Jurkat, Clone E6-1 (cell line): ENCODE data around the gene SREK1IP1. TPM values are rescaled to one million over a fixed set of nuclear protein-coding genes. Genes with fewer than 3 reads are reported as not detected.
A peak's percentile ranks its signal among the peaks of the same experiment; 100 is the strongest.

ENCODE experiments used
- DNase-seq: peaks from one replicate; pipeline ENCODE4 v3.0.0-alpha.2; 2011; ENCODE audit warnings: low read depth, low spot score
- H3K4me3 ChIP-seq: 2 replicates; pipeline ENCODE4 v1.5.1; 2011; ENCODE audit warnings: mild to moderate bottlenecking, low read length, control low read depth, moderate library complexity
- polyA plus RNA-seq: library from polyadenylated mRNA; unstranded; fragments of >200 nt; gene quantifications from one replicate; pipeline ENCODE4 v1.2.1, GENCODE V29; 2012; ENCODE audit warnings: missing spikeins; ENCODE audit not compliant: insufficient read length, insufficient read depth

SREK1IP1 gene
- polyA plus RNA-seq: 34.9 TPM

GRCh38 chr5:64768358-64769312 is at the start of gene SREK1IP1, which contains the start of gene CWC27:
SREK1IP1 (minus strand) TSS chr5:64768691; CDS start chr5:64768517, 174 bp downstream.
CWC27 (plus strand) TSS chr5:64768930; CDS start chr5:64769147, 217 bp downstream.
- peak; percentile 91 for DNase-seq
- peak within 1 kb of the TSS; percentile 83 for H3K4me3 ChIP-seq

GRCh38 chr5:64818245-64818644 is 49.8 kb upstream of the SREK1IP1 start:
- DNase-seq: no peak
- H3K4me3 ChIP-seq: no peak overlapping the region

GRCh38 chr5:64814073-64814472 is 45.6 kb upstream of the SREK1IP1 start:
- H3K4me3 ChIP-seq: no peak overlapping the region
- no peak for DNase-seq

- no peak overlapping the region for H3K4me3 ChIP-seq
- peak; percentile 61 for DNase-seq
These were observed 42.7 kb upstream of the SREK1IP1 start for GRCh38 chr5:64811050-64811640.

GRCh38 chr5:64807520-64807919 is 39.0 kb upstream of the SREK1IP1 start:
- H3K4me3 ChIP-seq: no peak overlapping the region
- DNase-seq: no peak

GRCh38 chr5:64806537-64806936 is 38.0 kb upstream of the SREK1IP1 start:
- no peak overlapping the region for H3K4me3 ChIP-seq
- DNase-seq: no peak

GRCh38 chr5:64800926-64801325 is 32.4 kb upstream of the SREK1IP1 start:
- no peak for DNase-seq
- H3K4me3 ChIP-seq: no peak overlapping the region

GRCh38 chr5:64796301-64796700 is 27.8 kb upstream of the SREK1IP1 start:
- no peak for DNase-seq
- no peak overlapping the region for H3K4me3 ChIP-seq

GRCh38 chr5:64794053-64794770 is 25.7 kb upstream of the SREK1IP1 start:
- no peak overlapping the region for H3K4me3 ChIP-seq
- DNase-seq: no peak

GRCh38 chr5:64792469-64792868 is 24.0 kb upstream of the SREK1IP1 start:
- DNase-seq: no peak
- no peak overlapping the region for H3K4me3 ChIP-seq

GRCh38 chr5:64790210-64790609 is 21.7 kb upstream of the SREK1IP1 start:
- no peak overlapping the region for H3K4me3 ChIP-seq
- no peak for DNase-seq

- no peak overlapping the region for H3K4me3 ChIP-seq
- no peak for DNase-seq
These were observed 21.0 kb upstream of the SREK1IP1 start for GRCh38 chr5:64789457-64789856.

GRCh38 chr5:64788156-64788555 is 19.7 kb upstream of the SREK1IP1 start:
- no peak overlapping the region for H3K4me3 ChIP-seq
- DNase-seq: no peak

GRCh38 chr5:64786372-64786771 is 17.9 kb upstream of the SREK1IP1 start:
- no peak for DNase-seq
- no peak overlapping the region for H3K4me3 ChIP-seq

- H3K4me3 ChIP-seq: no peak overlapping the region
- DNase-seq: peak; percentile 75
These were observed 16.0 kb upstream of the SREK1IP1 start for GRCh38 chr5:64784451-64785025.

- no peak for DNase-seq
- no peak overlapping the region for H3K4me3 ChIP-seq
These were observed 6.8 kb upstream of the SREK1IP1 start for GRCh38 chr5:64775291-64775690.

- H3K4me3 ChIP-seq: no peak overlapping the region
- no peak for DNase-seq
These were observed 5.0 kb upstream of the SREK1IP1 start for GRCh38 chr5:64773533-64773932.

- DNase-seq: no peak
- no peak overlapping the region for H3K4me3 ChIP-seq
These were observed 3.2 kb upstream of the SREK1IP1 start for GRCh38 chr5:64771736-64772135.

GRCh38 chr5:64769855-64770254 is 1.4 kb upstream of the SREK1IP1 start:
- no peak for DNase-seq
- peak overlapping the region; percentile 83 for H3K4me3 ChIP-seq
